IMR-90 (cell line): ENCODE data around the gene MRPS7. TPM values are rescaled to one million over a fixed set of nuclear protein-coding genes. Genes with fewer than 3 reads are reported as not detected.

Source experiments
- ATAC-seq: fragments of 200-7000 bp; cut with Tn5 transposase; 2 replicates; pipeline ENCODE4 v1.9.1; 2020; ENCODE audit warnings: low read depth, mild to moderate bottlenecking, moderate library complexity
- BruUV-seq: library from RNA; stranded (reverse); fragments of 400-500 nt; replicated peaks from 2 replicates; lab custom pipeline; 2021; lab: Mats Ljungman, UMichigan
- CTCF ChIA-PET: fragments of 300-600 bp; formaldehyde crosslinking; extraction: SDS; loops from one replicate; lab custom pipeline; 2021; ENCODE audit warnings: antibody characterized with exemption; lab: Yijun Ruan, JAX
- POLR2A ChIA-PET: fragments of 300-600 bp; sonication (Branson Sonifier 250); formaldehyde crosslinking; loops from one replicate; lab custom pipeline; 2022; ENCODE audit warnings: antibody characterized with exemption; ENCODE audit not compliant: unreplicated experiment; lab: Charles Lee
- DNase-seq: peaks from one replicate; pipeline ENCODE4 v3.0.0; 2013
- H2AFZ ChIP-seq: replicated peaks from 2 replicates; pipeline ENCODE3; 2013; ENCODE audit warnings: low read length, mild to moderate bottlenecking; ENCODE audit not compliant: poor library complexity
- H2AK5ac ChIP-seq: 2 replicates; pipeline ENCODE4 v1.6.1; 2013; ENCODE audit warnings: low read depth, low read length, inconsistent platforms
- H2AK9ac ChIP-seq: replicated peaks from 2 replicates; pipeline ENCODE3; 2013; ENCODE audit warnings: mild to moderate bottlenecking, low read depth, low read length, moderate library complexity; ENCODE audit not compliant: poor library complexity
- H2BK120ac ChIP-seq: 2 replicates; pipeline ENCODE4 v1.6.1; 2013; ENCODE audit warnings: low read depth, low read length, inconsistent platforms
- H2BK15ac ChIP-seq: 3 replicates; pipeline ENCODE4 v1.6.1; 2013; ENCODE audit warnings: low read depth, low read length, inconsistent platforms
- H2BK20ac ChIP-seq: 2 replicates; pipeline ENCODE4 v1.6.1; 2013; ENCODE audit warnings: low read depth, mild to moderate bottlenecking, inconsistent platforms, low read length, moderate library complexity
- H2BK5ac ChIP-seq: 2 replicates; pipeline ENCODE4 v1.6.1; 2013; ENCODE audit warnings: mild to moderate bottlenecking, low read depth, low read length, inconsistent platforms; ENCODE audit not compliant: poor library complexity, severe bottlenecking
- H3K14ac ChIP-seq: replicated peaks from 2 replicates; pipeline ENCODE4 v1.6.1; 2013; ENCODE audit warnings: low read depth, low read length, inconsistent platforms
- H3K18ac ChIP-seq: 2 replicates; pipeline ENCODE4 v1.6.1; 2013; ENCODE audit warnings: low read depth, low read length, control low read depth
- H3K23ac ChIP-seq: 2 replicates; pipeline ENCODE4 v1.6.1; 2013; ENCODE audit warnings: low read depth, low read length, inconsistent platforms
- H3K27ac ChIP-seq: 2 replicates; pipeline ENCODE4 v1.5.1; 2013; ENCODE audit warnings: mild to moderate bottlenecking, control low read depth, low read length; ENCODE audit not compliant: insufficient read depth
- H3K27me3 ChIP-seq: 2 replicates; pipeline ENCODE4 v1.6.1; 2013; ENCODE audit warnings: low read length; ENCODE audit not compliant: control insufficient read depth, insufficient read depth
- H3K36me3 ChIP-seq: 2 replicates; pipeline ENCODE4 v1.6.1; 2013; ENCODE audit warnings: low read length, mixed read lengths; ENCODE audit not compliant: control insufficient read depth, insufficient read depth
- H3K4ac ChIP-seq: 2 replicates; pipeline ENCODE4 v1.6.1; 2013; ENCODE audit warnings: low read depth, low read length, inconsistent platforms
- H3K4me1 ChIP-seq: 2 replicates; pipeline ENCODE4 v1.6.1; 2013; ENCODE audit warnings: low read length, mixed read lengths; ENCODE audit not compliant: control insufficient read depth, insufficient read depth
- H3K4me2 ChIP-seq: 2 replicates; pipeline ENCODE4 v1.6.1; 2013; ENCODE audit warnings: low read depth, mild to moderate bottlenecking, control low read depth, low read length, moderate library complexity
- H3K4me3 ChIP-seq: 2 replicates; pipeline ENCODE4 v1.5.1; 2013; ENCODE audit warnings: low read depth, mild to moderate bottlenecking, control low read depth, low read length, moderate library complexity; ENCODE audit not compliant: insufficient read depth
- H3K56ac ChIP-seq: 2 replicates; pipeline ENCODE4 v1.6.1; 2013; ENCODE audit warnings: low read length, inconsistent platforms; ENCODE audit not compliant: insufficient read depth; ENCODE audit errors: extremely low read depth
- H3K79me1 ChIP-seq, 2 experiments: 2 replicates each; pipeline ENCODE4 v1.6.1; 2013; ENCODE audit warnings: low read length in 2 of 2, inconsistent platforms in 1 of 2, low read depth in 1 of 2
- H3K9ac ChIP-seq: 2 replicates; pipeline ENCODE4 v1.6.1; 2013; ENCODE audit warnings: low read depth, low read length, control low read depth
- H3K9me1 ChIP-seq: 2 replicates; pipeline ENCODE4 v1.6.1; 2013; ENCODE audit warnings: low read length, inconsistent platforms; ENCODE audit not compliant: insufficient read depth
- H3K9me3 ChIP-seq: 2 replicates; pipeline ENCODE4 v1.6.1; 2013; ENCODE audit warnings: low read length; ENCODE audit not compliant: control insufficient read depth, insufficient read depth
- H4K20me1 ChIP-seq: 2 replicates; pipeline ENCODE4 v1.6.1; 2013; ENCODE audit warnings: low read length, inconsistent platforms; ENCODE audit not compliant: insufficient read depth
- H4K5ac ChIP-seq: 2 replicates; pipeline ENCODE4 v1.6.1; 2013; ENCODE audit warnings: mild to moderate bottlenecking, low read depth, low read length, control low read depth
- H4K8ac ChIP-seq, 2 experiments: 2 replicates each; pipeline ENCODE4 v1.6.1; 2013; ENCODE audit warnings: low read depth in 2 of 2, low read length in 2 of 2, control low read depth in 1 of 2, inconsistent platforms in 1 of 2
- H4K91ac ChIP-seq: 2 replicates; pipeline ENCODE4 v1.6.1; 2013; ENCODE audit warnings: low read depth, low read length, inconsistent platforms; ENCODE audit not compliant: insufficient read depth
- BHLHE40 ChIP-seq: fragments of 150-350 bp; IDR thresholded peaks from 2 replicates; pipeline ENCODE4 v1.6.1; 2016; ENCODE audit warnings: mild to moderate bottlenecking, low read depth, low read length
- CEBPB ChIP-seq: IDR thresholded peaks from 2 replicates; pipeline ENCODE4 v1.6.1; 2012; ENCODE audit warnings: low read depth, low read length, improper control_type of control experiment
- CHD1 ChIP-seq: IDR thresholded peaks from 2 replicates; pipeline ENCODE4 v1.6.1; 2012; ENCODE audit warnings: low read depth, low read length, improper control_type of control experiment
- CTCF ChIP-seq: conservative IDR thresholded peaks from 2 replicates; pipeline ENCODE4 v1.5.1; 2012; ENCODE audit warnings: mild to moderate bottlenecking, low read depth, low read length, improper control_type of control experiment
- ELK1 ChIP-seq: fragments of 150-350 bp; IDR thresholded peaks from 2 replicates; pipeline ENCODE4 v1.6.1; 2016; ENCODE audit warnings: low read depth, mild to moderate bottlenecking, low read length, moderate library complexity, borderline replicate concordance
- FOS ChIP-seq: fragments of 150-350 bp; IDR thresholded peaks from 2 replicates; pipeline ENCODE4 v1.6.1; 2016; ENCODE audit warnings: low read depth, low read length
- MAFK ChIP-seq: IDR thresholded peaks from 2 replicates; pipeline ENCODE4 v1.6.1; 2012; ENCODE audit warnings: low read depth, low read length, improper control_type of control experiment
- MAZ ChIP-seq: IDR thresholded peaks from 2 replicates; pipeline ENCODE4 v1.6.1; 2012; ENCODE audit warnings: low read depth, mild to moderate bottlenecking, low read length, improper control_type of control experiment, moderate library complexity, borderline replicate concordance
- MXI1 ChIP-seq: IDR thresholded peaks from 2 replicates; pipeline ENCODE4 v1.6.1; 2012; ENCODE audit warnings: low read depth, mild to moderate bottlenecking, low read length, moderate library complexity, borderline replicate concordance
- NFE2L2 ChIP-seq: fragments of 150-350 bp; IDR thresholded peaks from 2 replicates; pipeline ENCODE4 v1.6.1; 2016; ENCODE audit warnings: low read depth, mild to moderate bottlenecking, low read length
- POLR2A ChIP-seq: IDR thresholded peaks from 2 replicates; pipeline ENCODE4 v1.6.1; 2012; ENCODE audit warnings: mild to moderate bottlenecking, low read depth, low read length
- RAD21 ChIP-seq: IDR thresholded peaks from 2 replicates; pipeline ENCODE4 v1.6.1; 2012; ENCODE audit warnings: low read length, improper control_type of control experiment
- RCOR1 ChIP-seq: IDR thresholded peaks from 2 replicates; pipeline ENCODE4 v1.6.1; 2012; ENCODE audit warnings: mild to moderate bottlenecking, low read length, improper control_type of control experiment; ENCODE audit not compliant: insufficient replicate concordance
- RFX5 ChIP-seq: IDR thresholded peaks from 2 replicates; pipeline ENCODE4 v1.8.0; 2012; ENCODE audit warnings: low read depth, mild to moderate bottlenecking, low read length, moderate library complexity
- SMC3 ChIP-seq: fragments of 150-350 bp; IDR thresholded peaks from 2 replicates; pipeline ENCODE4 v1.6.1; 2016; ENCODE audit warnings: low read depth, mild to moderate bottlenecking, antibody characterized with exemption, low read length, moderate library complexity
- WGBS, 2 experiments: methylation state at CpG; one replicate each; pipeline versions ENCODE4 v1.1.5 to v1.1.7; 2013; ENCODE audit warnings: missing lambda C conversion rate in 2 of 2; ENCODE audit not compliant: insufficient read length in 1 of 2; ENCODE audit errors: extremely low coverage in 2 of 2; 5-methylcytosine and 5-hydroxymethylcytosine counted together
- dilution Hi-C: fragments of 300-500 bp; cut with HindIII; formaldehyde crosslinking; loops from one replicate; pipeline ENCODE4 v1.14.3; 2018; ENCODE audit warnings: low sequenced_read_pairs; ENCODE audit not compliant: unreplicated experiment
- in situ Hi-C: fragments of 300-500 bp; cut with MboI; formaldehyde crosslinking; loops from 3 replicates; pipeline ENCODE4 v1.14.3; 2019; ENCODE audit warnings: low sequenced_read_pairs, inconsistent platforms, mixed read lengths
- intact Hi-C: fragments of 100-400 bp; cut with micrococcal nuclease; formaldehyde crosslinking; loops from 2 replicates; pipeline ENCODE4 v1.10.0; 2022
- polyA plus RNA-seq, 3 experiments: library from polyadenylated mRNA; depleted of rRNA; stranded (reverse); fragments of >200 nt; gene quantifications; 2 replicates each; pipeline ENCODE4 v1.2.3, GENCODE V29; 2012; ENCODE audit warnings: low replicate concordance in 1 of 3
- total RNA-seq: library from RNA; depleted of rRNA; stranded (reverse); fragments of >200 nt; gene quantifications from 2 replicates; pipeline ENCODE4 v1.2.3, GENCODE V29; 2012
- TF ChIP-seq, protein P1 (sequence below): fragments of 150-350 bp; IDR thresholded peaks from 2 replicates; pipeline ENCODE4 v1.6.1; 2017; ENCODE audit warnings: mild to moderate bottlenecking, antibody characterized with exemption, low read length, low read depth

The MRPS7 gene
- total and polyA plus RNA-seq, 2 of the 4 experiments (the other 2 are of a cell fraction): 55.9 to 60.5 TPM

DNA sequence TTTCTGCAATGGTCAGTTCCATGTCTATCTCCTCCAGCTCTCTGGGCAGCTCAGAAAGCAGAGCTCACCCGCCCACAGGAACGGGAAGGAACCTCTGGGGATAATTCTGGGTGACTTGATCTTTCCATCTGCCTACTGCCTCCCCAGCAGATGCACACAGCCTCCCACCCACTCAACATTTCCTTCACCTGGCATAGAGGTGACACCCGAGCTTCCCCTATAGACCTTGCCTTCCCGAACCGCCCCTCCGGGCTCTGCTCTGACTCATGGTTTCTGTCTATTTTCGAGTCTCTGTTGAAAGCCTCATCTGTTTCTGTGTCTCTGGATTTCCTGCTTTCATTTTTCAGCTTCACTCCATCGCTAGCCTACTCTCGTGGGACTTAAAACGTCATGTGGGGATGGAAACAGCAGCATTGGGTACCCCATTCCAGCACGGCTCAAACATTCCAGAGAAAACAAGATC is 11.6 kb upstream of the MRPS7 start:
- Histone ChIP-seq H3K36me3 (peaks cover 14% of the 10 kb centered on the region), H3K23ac (no peak overlapping the region), H3K79me1 (peaks cover 10 to 51% of the 10 kb centered on the region in 2 experiments; a peak in 3 of 4 replicates), H2BK15ac (no peak overlapping the region), H4K20me1 (peaks cover 34% of the 10 kb centered on the region), H3K9me1 (0 out of 2 replicates have a peak, but pooled peaks cover 6% of the 10 kb centered on the region), H3K27me3 (no peaks in the 10 kb centered on the region), H3K4me2 (no peak overlapping the region), H3K9me3 (no peaks in the 10 kb centered on the region), H3K9ac (no peak overlapping the region), H2AK5ac (no peak overlapping the region), H3K4ac (no peak overlapping the region), H2AFZ (no peak overlapping the region), H2AK9ac (no peak overlapping the region), H2BK20ac (no peak overlapping the region), H3K4me1 (peaks cover 3% of the 10 kb centered on the region; the same call in 1 of the 2 replicates), H3K18ac (no peak overlapping the region), H4K91ac (no peak overlapping the region), H3K27ac (no peak overlapping the region), H3K56ac (no peak overlapping the region), H2BK5ac (no peak overlapping the region), H3K4me3 (no peak overlapping the region), H4K5ac (no peak overlapping the region), H4K8ac (no peak overlapping the region), H2BK120ac (no peak overlapping the region), H3K14ac (no peak overlapping the region)
- TF ChIP-seq RAD21 (no peak), MAFK (no peak), BHLHE40 (no peak), CTCF (no peak), POLR2A (no peak), RFX5 (no peak), CHD1 (no peak), SMC3 (no peak), MXI1 (no peak), FOS (no peak), RCOR1 (no peak), CEBPB (no peak), MAZ (no peak), NFE2L2 (no peak), ELK1 (no peak)
- TF ChIP-seq, protein P1, sequence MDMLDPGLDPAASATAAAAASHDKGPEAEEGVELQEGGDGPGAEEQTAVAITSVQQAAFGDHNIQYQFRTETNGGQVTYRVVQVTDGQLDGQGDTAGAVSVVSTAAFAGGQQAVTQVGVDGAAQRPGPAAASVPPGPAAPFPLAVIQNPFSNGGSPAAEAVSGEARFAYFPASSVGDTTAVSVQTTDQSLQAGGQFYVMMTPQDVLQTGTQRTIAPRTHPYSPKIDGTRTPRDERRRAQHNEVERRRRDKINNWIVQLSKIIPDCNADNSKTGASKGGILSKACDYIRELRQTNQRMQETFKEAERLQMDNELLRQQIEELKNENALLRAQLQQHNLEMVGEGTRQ: no peak
- in situ Hi-C loops (no loop called here), intact Hi-C loops (no loop called here), dilution Hi-C loops (no loop called here)
- ATAC-seq (peak; percentile 46), DNase-seq (peak; percentile 18)
- ChIA-PET POLR2A (no interaction called here), CTCF (interaction anchor here (1.4 to 2.1 kb wide), 2 partner anchors 9 to 21 kb away, joined by 4 to 7 read pairs; partner anchors contain the start of gene MIF4GD)
- no TSS peak for BruUV-seq
- WGBS, 2 experiments: no CpG with 5 or more reads among the region's 11 CpGs
